ENCODE data around the gene TMEM272. TPM values are rescaled to one million over a fixed set of nuclear protein-coding genes. Genes with fewer than 3 reads are reported as not detected.
"Not testable (repeated sequence)": the region's sequence is repeated elsewhere in the genome, so short reads cannot be mapped to it uniquely, and the experiment has no call there.

Gene TMEM272
- total RNA-seq, 1 experiment from 2014 or later, result not detected

GRCh38 chr13:51826606-51827005 lies 18.4 kb downstream of the TMEM272 start:
- no peak for DNase-seq (ENCODE audit: extremely low read depth, low read depth)

GRCh38 chr13:51825681-51826254 lies 19.2 kb downstream of the TMEM272 start:
- DNase-seq (ENCODE audit: extremely low read depth, low read depth), result no peak

GRCh38 chr13:51825165-51825592 lies 19.8 kb downstream of the TMEM272 start:
- no peak for DNase-seq (ENCODE audit: extremely low read depth, low read depth)

GRCh38 chr13:51824712-51825111 lies 20.3 kb downstream of the TMEM272 start:
- not testable (repeated sequence) for DNase-seq (ENCODE audit: extremely low read depth, low read depth)

GRCh38 chr13:51823863-51824262 lies 21.1 kb downstream of the TMEM272 start:
- DNase-seq (ENCODE audit: extremely low read depth, low read depth), result no peak

- DNase-seq (ENCODE audit: extremely low read depth, low read depth), result no peak
Measured at GRCh38 chr13:51823359-51823758, 21.6 kb downstream of the TMEM272 start.

GRCh38 chr13:51822106-51822815 lies 22.7 kb downstream of the TMEM272 start:
- no peak for DNase-seq (ENCODE audit: extremely low read depth, low read depth)

GRCh38 chr13:51821606-51822005 lies 23.4 kb downstream of the TMEM272 start:
- no peak for DNase-seq (ENCODE audit: extremely low read depth, low read depth)

- no peak for DNase-seq (ENCODE audit: extremely low read depth, low read depth)
Measured at GRCh38 chr13:51820016-51820597, 24.9 kb downstream of the TMEM272 start.

- no peak for DNase-seq (ENCODE audit: extremely low read depth, low read depth)
Measured at GRCh38 chr13:51819544-51819943, 25.4 kb downstream of the TMEM272 start.

GRCh38 chr13:51818781-51819511 lies 26.0 kb downstream of the TMEM272 start:
- DNase-seq (ENCODE audit: extremely low read depth, low read depth), result no peak

- DNase-seq (ENCODE audit: extremely low read depth, low read depth), result no peak
Measured at GRCh38 chr13:51818276-51818675, 26.7 kb downstream of the TMEM272 start.

GRCh38 chr13:51817717-51818116 lies 27.3 kb downstream of the TMEM272 start:
- no peak for DNase-seq (ENCODE audit: extremely low read depth, low read depth)

- peak; percentile 21 for DNase-seq (ENCODE audit: extremely low read depth, low read depth)
Measured at GRCh38 chr13:51816604-51817249, 28.2 kb downstream of the TMEM272 start.

- no peak for DNase-seq (ENCODE audit: extremely low read depth, low read depth)
Measured at GRCh38 chr13:51815848-51816247, 29.1 kb downstream of the TMEM272 start.

GRCh38 chr13:51814825-51815650 lies 29.9 kb downstream of the TMEM272 start:
- DNase-seq (ENCODE audit: extremely low read depth, low read depth), result peak; percentile 53

GRCh38 chr13:51814071-51814470 lies 30.9 kb downstream of the TMEM272 start:
- DNase-seq (ENCODE audit: extremely low read depth, low read depth), result no peak

- DNase-seq (ENCODE audit: extremely low read depth, low read depth), result no peak
Measured at GRCh38 chr13:51811920-51812451, 33.0 kb downstream of the TMEM272 start.

GRCh38 chr13:51811046-51811445 lies 33.9 kb downstream of the TMEM272 start:
- DNase-seq (ENCODE audit: extremely low read depth, low read depth), result no peak

GRCh38 chr13:51808811-51809210 lies 36.2 kb downstream of the TMEM272 start:
- no peak for DNase-seq (ENCODE audit: extremely low read depth, low read depth)

All from NCI-H460 (cell line).